Measurements from ENCODE around the gene IGSF21. TPM values are rescaled to one million over a fixed set of nuclear protein-coding genes. Genes with fewer than 3 reads are reported as not detected.
A peak's percentile ranks its signal among the peaks of the same experiment; 100 is the strongest.

The IGSF21 gene
- total and polyA plus RNA-seq, 2 of the 8 experiments (the other 6 are each of a cell fraction or from before 2014, with no cell fraction given): 22.5 to 28.5 TPM

- Histone ChIP-seq H3K56ac (replicated peaks; ENCODE audit: insufficient read length, low read depth, low read length) (no peak overlapping the region), H4K91ac (replicated peaks; ENCODE audit: insufficient read length, low read length) (no peak overlapping the region), H3K23ac (ENCODE audit: insufficient read length) (no peak overlapping the region), H3K14ac (ENCODE audit: insufficient read length) (no peak overlapping the region), H2AK5ac (ENCODE audit: low read depth, low read length) (peak overlapping the region; percentile 91; the same call in 1 of the 2 replicates), H3K23me2 (ENCODE audit: low read depth, low read length) (0 out of 2 replicates have a peak, but pooled peaks cover 2% of the 10 kb centered on the region), H3K4me2 (ENCODE audit: insufficient read depth in 1 of 2, low read depth in 2 of 2, low read length in 2 of 2) (no peak overlapping the region), H3K4ac (replicated peaks; ENCODE audit: insufficient read length, low read depth, low read length) (no peak overlapping the region), H4K5ac (ENCODE audit: insufficient read length, low read depth, low read length) (no peak overlapping the region), H2BK20ac (ENCODE audit: low read length) (peak overlapping the region; percentile 88; the same call in 1 of the 2 replicates), H3K4me3 (ENCODE audit: extremely low read depth in 1 of 4, insufficient read depth in 2 of 4, low read depth in 3 of 4, low read length in 4 of 4) (no peak overlapping the region), H2BK5ac (ENCODE audit: low read depth, low read length) (peak overlapping the region; percentile 99; the same call in 1 of the 2 replicates), H4K8ac (ENCODE audit: extremely low read depth, insufficient read depth, low read length) (no peak overlapping the region; the same call in 1 of the 2 replicates), H2BK120ac (replicated peaks; ENCODE audit: low read depth, low read length) (no peak overlapping the region), H3K79me1 (ENCODE audit: low read depth, low read length) (no peaks in the 10 kb centered on the region), H3K9me3 (ENCODE audit: insufficient read depth in 2 of 2, low read depth in 1 of 2, low read length in 1 of 2) (peaks cover 10 to 14% of the 10 kb centered on the region in 2 experiments), H2BK12ac (ENCODE audit: low read depth, low read length) (peak overlapping the region; percentile 65; the same call in 1 of the 2 replicates), H2BK15ac (ENCODE audit: low read length) (no peak overlapping the region), H4K20me1 (replicated peaks in 1 of 2; ENCODE audit: control insufficient read depth in 1 of 2, insufficient read depth in 2 of 2, low read length in 2 of 2) (no peaks in the 10 kb centered on the region), H3K79me2 (ENCODE audit: control insufficient read depth in 1 of 2, insufficient read depth in 2 of 2, low read length in 2 of 2) (no peaks in the 10 kb centered on the region), H3K27me3 (replicated peaks in 1 of 4; ENCODE audit: control insufficient read depth in 3 of 4, extremely low read depth in 1 of 4, insufficient read depth in 3 of 4, low read length in 3 of 4) (no peaks in the 10 kb centered on the region), H2AFZ (ENCODE audit: low read length) (no peak overlapping the region), H3K18ac (ENCODE audit: extremely low read depth, low read length) (peak overlapping the region; percentile 65; the same call in 1 of the 2 replicates), H3K27ac (ENCODE audit: low read depth, low read length) (no peak overlapping the region), H3K4me1 (replicated peaks in 1 of 4; ENCODE audit: control insufficient read depth in 3 of 4, insufficient read depth in 4 of 4, low read length in 3 of 4) (peaks cover 6 to 24% (median 14%) of the 10 kb centered on the region in 4 experiments; a peak in 6 of 7 replicates), H3K9ac (replicated peaks in 1 of 4; ENCODE audit: extremely low read depth in 1 of 4, low read depth in 3 of 4, low read length in 3 of 4) (no peak overlapping the region), H3K36me3 (ENCODE audit: control insufficient read depth in 2 of 4, insufficient read depth in 4 of 4, low read length in 3 of 4) (peaks cover 0 to 8% (median 0%) of the 10 kb centered on the region in 4 experiments; a peak in 2 of 8 replicates)
- FAIRE-seq (peak; percentile 99), DNase-seq (ENCODE audit: low read depth in 1 of 2, low spot score in 2 of 2) (peak; percentile 57 to 86)
- POLR2A ChIA-PET (ENCODE audit: partially characterized antibody): interaction anchor here (0.6 to 1.4 kb wide), 8 partner anchors 10 to 126 kb away, joined by 3 to 8 read pairs (median 4); no protein-coding TSS in a partner anchor
- WGBS, 2 experiments (ENCODE audit: extremely low coverage in 1 of 2, insufficient coverage in 1 of 2, insufficient read length in 1 of 2, insufficient replicate concordance in 2 of 2, low coverage in 1 of 2, low lambda C conversion rate in 2 of 2, missing lambda C conversion rate in 1 of 2): 85% methylated on average over 6 of the region's 6 CpGs; no CpG with 5 or more reads in 1 of the 2 experiments
- CTCF ChIA-PET (ENCODE audit: partially characterized antibody): interaction anchor here (0.6 to 5.6 kb wide), 79 partner anchors 8 to 396 kb away, joined by 3 to 111 read pairs (median 4); no protein-coding TSS in a partner anchor
- TF ChIP-seq BCL11A (IDR thresholded peaks at IDR 0.05; ENCODE audit: low read depth in 2 of 2, low read length in 2 of 2): no peak
- TF ChIP-seq CTCF (IDR thresholded peaks at IDR 0.05; ENCODE audit: control extremely low read depth in 1 of 3, insufficient read depth in 1 of 3, low read depth in 1 of 3, low read length in 3 of 3): peak; percentile 47 to 96 (median 95)
- TF ChIP-seq TEAD4 (IDR thresholded peaks at IDR 0.05; ENCODE audit: low read depth, low read length): no peak
- TF ChIP-seq ZNF274 (IDR thresholded peaks at IDR 0.05; ENCODE audit: borderline replicate concordance, extremely low read depth, low read length): no peak
- TF ChIP-seq JUND (IDR thresholded peaks at IDR 0.05; ENCODE audit: low read length): no peak; the same call in 1 of the 2 replicates
- TF ChIP-seq RFX5 (IDR thresholded peaks at IDR 0.05; ENCODE audit: borderline replicate concordance, low read depth, low read length): no peak
- TF ChIP-seq SP4 (IDR thresholded peaks at IDR 0.05; ENCODE audit: low read length): no peak
- TF ChIP-seq BRCA1 (IDR thresholded peaks at IDR 0.05; ENCODE audit: low read depth, low read length): no peak
- no peak for TF ChIP-seq SP2 (IDR thresholded peaks at IDR 0.05; ENCODE audit: low read length)
- no peak for TF ChIP-seq EZH2 (IDR thresholded peaks at IDR 0.05; ENCODE audit: low read depth, low read length, severe bottlenecking)
- no peak for TF ChIP-seq TAF1 (IDR thresholded peaks at IDR 0.05; ENCODE audit: low read depth, low read length)
Observed at GRCh38 chr1:18234790-18235242, 127.2 kb downstream of the IGSF21 start.
